ENCODE data around the gene PLA2G12A.

PLA2G12A gene

GRCh38 chr4:109662771-109663170 lies 67.1 kb downstream of the PLA2G12A start:
- Histone ChIP-seq H3K4me2 (ENCODE audit: low read depth, low read length, poor library complexity, severe bottlenecking) (no peak overlapping the region), H3K9ac (ENCODE audit: low read length) (no peak overlapping the region), H3K27me3 (ENCODE audit: low read length) (no peaks in the 10 kb centered on the region), H3K79me2 (ENCODE audit: insufficient read depth, low read length) (no peaks in the 10 kb centered on the region), H3K36me3 (ENCODE audit: low read length) (no peaks in the 10 kb centered on the region), H3K4me3 (ENCODE audit: insufficient read depth, low read length, poor library complexity, severe bottlenecking) (no peak overlapping the region), H3K9me3 (ENCODE audit: insufficient read depth, low read length) (no peaks in the 10 kb centered on the region), H3K9me2 (replicated peaks; ENCODE audit: insufficient read depth, low read length) (no peaks in the 10 kb centered on the region), H3K27ac (ENCODE audit: low read depth, low read length) (no peak overlapping the region), H3F3A (ENCODE audit: insufficient read depth) (no peaks in the 10 kb centered on the region), H2AFZ (ENCODE audit: low read depth, low read length, severe bottlenecking) (no peak overlapping the region), H4K20me1 (ENCODE audit: low read depth, low read length) (no peaks in the 10 kb centered on the region)
- TF ChIP-seq EZH2phosphoT487 (conservative IDR thresholded peaks at IDR 0.05; ENCODE audit: low read length): no peak
- TF ChIP-seq CTCF (IDR thresholded peaks at IDR 0.05; ENCODE audit: insufficient read depth, low read length, poor library complexity, severe bottlenecking): no peak

- H3K9me2 ChIP-seq (replicated peaks; ENCODE audit: insufficient read depth, low read length): no peaks in the 10 kb centered on the region
- H3K36me3 ChIP-seq (ENCODE audit: low read length): no peaks in the 10 kb centered on the region
- no peaks in the 10 kb centered on the region for H3F3A ChIP-seq (ENCODE audit: insufficient read depth)
- no peak overlapping the region for H3K4me3 ChIP-seq (ENCODE audit: insufficient read depth, low read length, poor library complexity, severe bottlenecking)
- H2AFZ ChIP-seq (ENCODE audit: low read depth, low read length, severe bottlenecking): no peak overlapping the region
- H4K20me1 ChIP-seq (ENCODE audit: low read depth, low read length): no peaks in the 10 kb centered on the region
- H3K79me2 ChIP-seq (ENCODE audit: insufficient read depth, low read length): no peaks in the 10 kb centered on the region
- no peak overlapping the region for H3K4me2 ChIP-seq (ENCODE audit: low read depth, low read length, poor library complexity, severe bottlenecking)
- TF ChIP-seq EZH2phosphoT487 (conservative IDR thresholded peaks at IDR 0.05; ENCODE audit: low read length) (no peak), CTCF (IDR thresholded peaks at IDR 0.05; ENCODE audit: insufficient read depth, low read length, poor library complexity, severe bottlenecking) (no peak)
- no peak overlapping the region for H3K27ac ChIP-seq (ENCODE audit: low read depth, low read length)
- no peaks in the 10 kb centered on the region for H3K27me3 ChIP-seq (ENCODE audit: low read length)
- H3K9me3 ChIP-seq (ENCODE audit: insufficient read depth, low read length): no peaks in the 10 kb centered on the region
- H3K9ac ChIP-seq (ENCODE audit: low read length): no peak overlapping the region
Observed at GRCh38 chr4:109662116-109662515, 67.8 kb downstream of the PLA2G12A start.

Data from SU-DHL-6 (cell line).